ENCODE results near the gene FSTL1.

The FSTL1 gene

GRCh38 chr3:120440001-120440703, 10.6 kb downstream of the FSTL1 start:
- DNase-seq (ENCODE audit: low read depth) = no peak

GRCh38 chr3:120438665-120439370, 12.0 kb downstream of the FSTL1 start:
- DNase-seq (ENCODE audit: low read depth) = no peak

GRCh38 chr3:120438216-120438615, 12.6 kb downstream of the FSTL1 start:
- no peak for DNase-seq (ENCODE audit: low read depth)

GRCh38 chr3:120437559-120437958, 13.2 kb downstream of the FSTL1 start:
- no peak for DNase-seq (ENCODE audit: low read depth)

- DNase-seq (ENCODE audit: low read depth) = no peak
These were observed 14.2 kb downstream of the FSTL1 start for GRCh38 chr3:120436523-120437050.

- DNase-seq (ENCODE audit: low read depth) = no peak
These were observed 15.2 kb downstream of the FSTL1 start for GRCh38 chr3:120435621-120436020.

GRCh38 chr3:120433662-120434331, 17.0 kb downstream of the FSTL1 start:
- DNase-seq (ENCODE audit: low read depth) = no peak

GRCh38 chr3:120432150-120432860, 18.5 kb downstream of the FSTL1 start:
- no peak for DNase-seq (ENCODE audit: low read depth)

- no peak for DNase-seq (ENCODE audit: low read depth)
These were observed 20.9 kb downstream of the FSTL1 start for GRCh38 chr3:120429921-120430361.

GRCh38 chr3:120428924-120429323, 21.9 kb downstream of the FSTL1 start:
- no peak for DNase-seq (ENCODE audit: low read depth)

GRCh38 chr3:120427201-120427600, 23.6 kb downstream of the FSTL1 start:
- DNase-seq (ENCODE audit: low read depth) = no peak

GRCh38 chr3:120425572-120426250, 25.1 kb downstream of the FSTL1 start:
- DNase-seq (ENCODE audit: low read depth) = no peak

- no peak for DNase-seq (ENCODE audit: low read depth)
These were observed 25.7 kb downstream of the FSTL1 start for GRCh38 chr3:120424976-120425570.

- no peak for DNase-seq (ENCODE audit: low read depth)
These were observed 26.3 kb downstream of the FSTL1 start for GRCh38 chr3:120424506-120424905.

- no peak for DNase-seq (ENCODE audit: low read depth)
These were observed 27.4 kb downstream of the FSTL1 start for GRCh38 chr3:120423432-120423831.

- no peak for DNase-seq (ENCODE audit: low read depth)
These were observed 28.9 kb downstream of the FSTL1 start for GRCh38 chr3:120421926-120422325.

- DNase-seq (ENCODE audit: low read depth) = no peak
These were observed 29.8 kb downstream of the FSTL1 start for GRCh38 chr3:120420928-120421551.

- DNase-seq (ENCODE audit: low read depth) = no peak
These were observed 30.4 kb downstream of the FSTL1 start for GRCh38 chr3:120420360-120420759.

GRCh38 chr3:120419797-120420196, 31.0 kb downstream of the FSTL1 start:
- no peak for DNase-seq (ENCODE audit: low read depth)

GRCh38 chr3:120418866-120419490, 31.8 kb downstream of the FSTL1 start:
- no peak for DNase-seq (ENCODE audit: low read depth)
